GM19023 (cell line): Measurements from ENCODE around the gene TUBGCP3.
"Not testable (repeated sequence)": the region's sequence is repeated elsewhere in the genome, so short reads cannot be mapped to it uniquely, and the experiment has no call there.

ENCODE experiments used
- ATAC-seq: cut with Tn5 transposase; IDR thresholded peaks from one replicate; pipeline ENCODE4 v1.9.1; 2021; ENCODE audit warnings: mild to moderate bottlenecking, moderate library complexity; ENCODE audit not compliant: unreplicated experiment

Gene TUBGCP3

DNA sequence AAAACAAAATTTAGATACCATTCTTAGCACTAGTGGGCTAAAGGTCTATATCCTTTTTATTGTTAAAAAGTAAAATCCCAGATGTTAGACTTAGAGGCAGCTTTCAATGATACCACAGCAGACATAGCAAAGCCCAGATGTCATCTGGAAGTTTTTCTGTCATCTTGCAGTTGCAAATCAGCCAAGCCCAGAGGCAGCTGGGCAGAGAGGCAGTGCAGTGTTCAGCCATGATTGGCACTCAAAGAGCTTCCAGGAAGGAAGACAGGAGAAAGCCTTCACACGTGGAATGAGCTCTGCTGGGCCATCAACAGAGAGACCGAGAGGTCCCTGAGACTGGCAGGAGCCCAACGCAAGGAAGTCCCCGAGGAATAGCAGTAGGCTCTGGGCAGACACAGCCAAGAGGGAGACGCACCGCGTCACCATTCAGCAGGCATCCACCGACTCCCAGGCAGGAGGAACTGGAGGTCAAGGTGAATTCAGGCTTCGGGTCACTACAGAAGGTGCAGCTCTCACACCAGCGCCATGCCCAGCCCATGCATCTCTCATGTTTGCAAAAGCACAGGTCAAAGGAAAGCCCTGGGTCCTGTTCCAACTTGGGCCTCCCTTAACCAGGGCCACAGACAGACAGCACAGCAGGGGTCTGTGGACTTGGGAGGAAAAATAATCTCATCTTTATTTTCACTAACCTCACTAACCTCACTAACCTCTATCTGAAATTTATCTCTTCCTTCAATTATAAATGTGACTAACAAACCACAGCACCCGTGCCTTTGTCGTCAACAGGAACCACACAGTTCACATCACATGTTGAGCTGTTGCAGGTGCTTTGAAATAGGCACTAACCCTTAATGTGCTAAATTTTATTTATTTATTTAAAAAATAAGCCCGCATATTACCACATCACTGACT lies 54.9 kb downstream of the TUBGCP3 start:
- ATAC-seq = no peak

- ATAC-seq = no peak
Observed at GRCh38 chr13:112531263-112531794, 56.6 kb downstream of the TUBGCP3 start.

DNA sequence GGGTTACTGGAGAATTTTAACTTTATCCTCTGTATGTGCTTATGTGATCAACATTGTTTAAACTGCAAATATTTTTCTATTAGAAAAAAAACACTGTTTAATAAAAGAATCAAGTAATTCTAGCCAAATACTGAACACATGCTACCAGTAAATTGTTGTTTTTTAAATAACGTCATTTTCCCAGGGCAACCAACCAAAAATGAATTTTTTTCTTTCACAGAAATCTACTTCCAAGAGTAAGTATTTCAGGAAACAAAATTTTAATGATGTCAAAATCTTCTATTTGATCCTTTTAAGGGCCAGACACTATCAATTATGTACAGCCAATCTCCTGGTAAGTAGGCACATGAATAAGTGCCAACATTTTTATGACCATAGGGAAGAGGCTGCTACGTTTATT lies 57.1 kb downstream of the TUBGCP3 start:
- ATAC-seq = no peak

GRCh38 chr13:112529216-112529615 lies 58.7 kb downstream of the TUBGCP3 start:
- ATAC-seq = no peak

DNA sequence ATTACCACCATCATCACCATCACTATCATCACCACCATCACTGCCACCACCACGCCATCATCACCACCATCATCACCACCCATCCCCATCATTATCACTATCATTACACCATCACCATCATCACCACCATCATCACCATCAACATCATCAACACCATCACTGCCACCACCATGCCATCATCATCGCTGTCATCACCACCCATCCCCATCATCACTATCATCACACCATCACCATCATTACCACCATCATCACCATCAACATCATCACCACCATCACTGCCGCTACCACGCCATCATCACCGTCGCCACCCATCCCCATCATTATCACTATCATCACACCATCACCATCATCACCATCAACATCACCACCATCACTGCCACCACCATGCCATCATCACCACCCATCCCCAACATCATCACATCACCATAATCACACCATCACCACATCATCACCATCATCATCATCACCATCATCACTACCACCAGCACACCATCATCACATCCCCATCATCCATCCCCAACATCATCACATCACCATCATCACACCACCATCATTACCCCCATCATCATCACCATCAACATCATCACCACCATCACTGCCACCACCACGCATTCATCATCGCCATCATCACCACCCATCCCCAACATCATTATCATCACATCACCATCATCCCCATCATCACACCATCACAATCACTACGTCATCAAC lies 61.7 kb downstream of the TUBGCP3 start:
- ATAC-seq = no peak

GRCh38 chr13:112525356-112525945 lies 62.5 kb downstream of the TUBGCP3 start:
- ATAC-seq = no peak

GRCh38 chr13:112522578-112522977 lies 65.4 kb downstream of the TUBGCP3 start:
- no peak for ATAC-seq

DNA sequence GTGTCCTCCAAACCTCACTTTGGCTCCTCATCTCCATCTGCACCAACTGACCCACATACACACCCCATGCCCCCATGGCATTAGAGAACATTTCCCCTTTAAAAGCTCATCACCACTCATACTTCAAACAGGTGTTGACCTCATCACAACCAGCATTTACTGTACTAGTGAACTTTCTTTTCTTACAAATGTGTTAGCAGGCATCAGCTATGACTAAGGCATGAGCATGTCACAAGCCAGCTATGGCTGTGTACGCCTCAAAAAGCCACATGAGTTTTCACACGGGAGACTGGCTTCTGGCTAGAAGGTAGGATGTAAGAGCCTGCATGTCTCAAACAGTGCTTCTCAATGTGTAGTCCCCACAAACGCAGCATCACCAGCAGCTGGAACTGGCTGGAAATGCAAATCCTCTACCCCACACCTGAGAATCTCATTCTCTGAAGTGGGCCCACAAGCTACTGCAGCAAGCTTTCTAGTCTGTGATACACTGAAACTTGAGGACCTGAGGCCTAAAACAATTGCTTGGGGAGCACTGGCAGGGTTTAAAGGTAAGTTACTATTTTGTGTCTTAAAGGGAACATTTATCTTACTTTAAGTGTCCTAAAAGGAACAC lies 66.8 kb downstream of the TUBGCP3 start:
- no peak for ATAC-seq

- no peak for ATAC-seq
Observed at GRCh38 chr13:112519517-112520060, 68.4 kb downstream of the TUBGCP3 start.

DNA sequence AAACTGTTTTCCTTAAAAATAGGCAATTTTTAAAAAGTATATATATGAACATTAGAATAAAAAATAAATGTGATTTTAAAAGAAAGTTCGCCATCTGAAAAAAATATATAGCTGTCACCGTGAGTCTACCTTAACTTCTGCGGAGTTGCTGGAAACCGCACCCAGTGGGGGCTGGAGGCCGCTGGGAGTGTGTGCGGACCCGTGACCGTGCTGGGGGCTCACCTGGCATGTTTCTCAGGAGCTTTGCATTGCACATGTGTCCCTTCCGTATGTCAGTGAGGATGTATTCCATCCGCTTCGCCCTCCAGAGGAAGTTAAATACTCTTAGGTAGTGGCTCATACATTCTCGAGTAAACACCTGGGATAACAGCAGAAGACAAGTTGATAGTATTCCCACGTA lies 71.7 kb downstream of the TUBGCP3 start:
- ATAC-seq = no peak

DNA sequence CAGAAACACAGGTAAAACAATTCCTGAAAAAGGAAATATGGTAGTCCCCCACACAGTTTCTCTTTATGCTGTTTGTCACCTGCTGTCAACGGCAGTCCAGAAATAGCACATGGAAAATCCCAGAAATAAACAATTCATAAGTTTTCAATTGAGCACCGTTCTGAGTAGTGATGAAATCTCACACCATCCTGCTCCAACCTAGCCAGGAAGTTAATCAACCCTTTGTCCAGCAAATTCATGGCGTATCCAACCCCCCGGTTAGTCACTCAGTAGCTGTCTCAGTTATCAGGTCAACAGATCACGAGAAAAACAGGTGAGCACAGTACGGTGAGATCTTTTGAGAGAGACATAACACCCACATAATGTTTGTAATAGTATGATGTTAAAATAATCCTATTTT lies 74.2 kb downstream of the TUBGCP3 start:
- ATAC-seq = no peak

DNA sequence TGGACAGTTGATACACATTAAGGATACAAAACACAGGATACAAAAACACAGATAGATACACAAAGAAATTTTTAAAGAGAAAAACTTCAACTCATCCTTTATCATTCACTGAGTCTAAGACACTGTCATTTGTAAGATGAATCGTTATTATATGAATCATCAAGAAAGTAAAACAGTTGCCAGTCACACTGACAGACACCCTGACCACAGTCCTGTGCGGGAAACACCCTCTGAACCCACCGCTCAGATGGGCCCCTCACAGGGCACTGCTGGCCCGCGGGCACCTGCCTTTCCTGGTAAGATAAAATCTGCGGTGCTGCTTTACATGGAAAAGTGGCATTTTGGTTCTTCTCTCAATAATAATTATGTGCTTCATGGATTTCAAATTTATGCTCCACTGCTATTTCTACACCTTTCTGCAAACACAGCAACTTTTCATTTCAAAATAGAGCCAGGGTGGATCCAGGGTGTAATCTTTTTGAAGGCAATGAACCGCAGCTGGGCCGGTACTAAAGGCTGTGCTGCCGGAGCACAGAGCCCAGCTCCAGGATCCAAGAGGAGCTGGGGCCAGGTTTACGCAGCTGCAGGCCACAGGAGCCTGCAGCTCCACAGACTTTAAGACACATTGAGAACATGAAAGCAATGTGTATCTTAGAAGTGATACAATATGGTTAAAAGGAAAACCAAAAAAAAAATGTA lies 76.8 kb downstream of the TUBGCP3 start:
- ATAC-seq = no peak

GRCh38 chr13:112510002-112510780 lies 77.8 kb downstream of the TUBGCP3 start:
- ATAC-seq = no peak

DNA sequence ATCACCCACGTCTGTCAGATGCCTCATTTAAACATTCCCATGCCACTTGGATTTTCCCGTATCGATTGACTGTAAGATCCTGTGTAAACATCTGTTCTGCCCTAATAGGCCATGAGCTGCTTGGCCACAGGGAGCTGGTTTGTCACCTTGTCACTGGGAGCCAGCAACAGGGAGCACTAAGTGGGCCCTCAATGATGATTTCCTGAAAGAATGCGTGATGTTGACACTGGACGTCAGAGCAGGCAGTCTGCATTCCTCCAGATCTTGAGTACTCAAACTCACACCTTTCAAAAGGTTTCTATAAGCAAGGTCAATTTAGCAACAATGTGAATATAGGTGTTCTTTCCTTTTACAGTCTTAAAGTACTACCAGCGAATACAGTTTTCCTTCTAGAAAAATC lies 78.8 kb downstream of the TUBGCP3 start:
- no peak for ATAC-seq

- ATAC-seq = no peak
Observed at GRCh38 chr13:112506046-112506445, 81.9 kb downstream of the TUBGCP3 start.

DNA sequence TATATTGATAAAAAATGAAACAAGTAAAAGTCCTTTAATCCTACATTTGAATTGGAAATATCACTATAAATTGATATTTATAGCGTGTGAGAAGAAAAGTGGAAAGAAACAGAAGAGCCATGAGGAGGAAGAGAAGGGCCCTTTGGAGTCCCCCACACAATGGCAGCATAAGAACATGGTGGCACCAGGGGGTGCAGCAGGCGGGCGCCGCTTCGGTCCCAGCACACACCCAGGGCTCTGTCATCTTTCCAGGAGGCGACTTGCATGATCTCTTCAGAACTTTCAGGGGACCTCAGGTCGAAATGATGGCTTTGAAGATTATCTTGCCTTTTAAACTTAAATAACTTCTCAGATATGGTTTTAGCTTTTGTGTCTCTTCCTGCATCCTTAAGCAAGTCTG lies 91.8 kb downstream of the TUBGCP3 start:
- no peak for ATAC-seq

- no peak for ATAC-seq
Observed at GRCh38 chr13:112495465-112495864, 92.5 kb downstream of the TUBGCP3 start.

GRCh38 chr13:112489199-112489598 lies 98.8 kb downstream of the TUBGCP3 start:
- ATAC-seq = no peak

GRCh38 chr13:112488343-112489050 lies 99.5 kb downstream of the TUBGCP3 start:
- not testable (repeated sequence) for ATAC-seq
